Measurements from ENCODE around the gene FBXL19. TPM values are rescaled to one million over a fixed set of nuclear protein-coding genes. Genes with fewer than 3 reads are reported as not detected.

FBXL19 gene
- total RNA-seq, 1 donor from 2014 or later: 24.3 TPM

DNA sequence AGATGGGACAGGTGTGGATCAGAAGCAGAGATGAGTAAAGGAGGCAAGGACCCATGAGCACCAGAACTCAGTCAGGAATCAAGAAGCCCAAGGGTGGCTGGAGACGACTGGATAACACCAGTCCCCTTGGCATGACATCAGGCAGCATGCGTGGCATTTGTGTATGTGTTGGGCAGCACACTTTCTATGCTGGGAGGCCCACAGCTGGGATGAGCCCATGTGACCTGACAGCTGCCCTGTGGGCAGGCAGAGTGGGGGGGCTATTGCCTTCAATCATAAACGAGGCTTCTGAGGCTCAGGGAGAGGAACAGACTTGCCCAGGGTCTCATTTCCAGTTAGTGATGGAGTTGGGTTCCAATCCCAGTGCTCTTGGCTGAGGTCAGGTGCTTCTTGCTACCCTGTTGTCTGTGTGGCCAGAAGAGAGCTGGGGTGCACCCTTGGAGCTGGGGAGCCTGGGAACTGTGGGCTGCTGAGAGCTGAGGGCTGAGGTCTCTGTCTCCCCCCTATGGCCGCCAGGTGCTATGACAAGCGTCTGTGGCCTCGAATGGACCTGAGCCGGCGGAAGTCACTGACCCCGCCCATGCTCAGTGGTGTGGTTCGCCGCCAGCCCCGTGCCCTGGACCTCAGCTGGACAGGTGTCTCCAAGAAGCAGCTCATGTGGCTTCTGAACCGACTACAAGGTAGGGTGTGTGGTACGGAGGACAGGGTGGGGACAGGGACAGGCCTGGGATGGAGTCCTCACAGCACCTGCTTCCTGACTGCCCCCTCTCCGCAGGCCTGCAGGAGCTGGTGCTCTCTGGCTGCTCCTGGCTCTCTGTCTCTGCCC, 18.4 kb downstream of the FBXL19 start:
- H3K27ac Mint-ChIP-seq (ENCODE audit: unreplicated experiment): peak overlapping the region; percentile 2
- no peak overlapping the region for H3K4me3 Mint-ChIP-seq (ENCODE audit: unreplicated experiment)
- TF ChIP-seq, protein P1, sequence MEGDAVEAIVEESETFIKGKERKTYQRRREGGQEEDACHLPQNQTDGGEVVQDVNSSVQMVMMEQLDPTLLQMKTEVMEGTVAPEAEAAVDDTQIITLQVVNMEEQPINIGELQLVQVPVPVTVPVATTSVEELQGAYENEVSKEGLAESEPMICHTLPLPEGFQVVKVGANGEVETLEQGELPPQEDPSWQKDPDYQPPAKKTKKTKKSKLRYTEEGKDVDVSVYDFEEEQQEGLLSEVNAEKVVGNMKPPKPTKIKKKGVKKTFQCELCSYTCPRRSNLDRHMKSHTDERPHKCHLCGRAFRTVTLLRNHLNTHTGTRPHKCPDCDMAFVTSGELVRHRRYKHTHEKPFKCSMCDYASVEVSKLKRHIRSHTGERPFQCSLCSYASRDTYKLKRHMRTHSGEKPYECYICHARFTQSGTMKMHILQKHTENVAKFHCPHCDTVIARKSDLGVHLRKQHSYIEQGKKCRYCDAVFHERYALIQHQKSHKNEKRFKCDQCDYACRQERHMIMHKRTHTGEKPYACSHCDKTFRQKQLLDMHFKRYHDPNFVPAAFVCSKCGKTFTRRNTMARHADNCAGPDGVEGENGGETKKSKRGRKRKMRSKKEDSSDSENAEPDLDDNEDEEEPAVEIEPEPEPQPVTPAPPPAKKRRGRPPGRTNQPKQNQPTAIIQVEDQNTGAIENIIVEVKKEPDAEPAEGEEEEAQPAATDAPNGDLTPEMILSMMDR (IDR thresholded peaks at IDR 0.05): peak; percentile 78

DNA sequence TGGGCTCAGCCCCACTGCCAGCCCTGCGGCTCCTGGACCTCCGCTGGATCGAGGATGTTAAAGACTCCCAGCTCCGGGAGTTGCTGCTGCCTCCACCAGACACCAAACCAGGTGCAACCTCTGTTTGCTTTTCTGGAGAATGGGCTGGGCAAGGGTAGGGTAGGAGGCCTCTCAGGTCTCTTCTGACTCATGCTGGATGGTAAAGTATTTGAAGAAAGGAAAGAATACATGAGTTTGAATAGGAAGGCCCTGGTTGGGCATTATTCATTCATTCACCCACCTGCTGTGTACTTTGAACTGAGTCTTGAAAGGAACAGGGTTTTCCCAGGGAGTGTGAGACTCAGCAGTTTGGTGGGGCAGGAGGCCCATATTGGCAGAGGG, 19.0 kb downstream of the FBXL19 start:
- H3K27ac Mint-ChIP-seq (ENCODE audit: unreplicated experiment): no peak overlapping the region
- H3K9me3 Mint-ChIP-seq (ENCODE audit: unreplicated experiment): no peaks in the 10 kb centered on the region
- peaks cover 4% of the 10 kb centered on the region for H3K4me1 Mint-ChIP-seq (ENCODE audit: unreplicated experiment)
- no peak overlapping the region for H3K4me3 Mint-ChIP-seq (ENCODE audit: unreplicated experiment)
- peaks cover 13% of the 10 kb centered on the region for H3K36me3 Mint-ChIP-seq (ENCODE audit: unreplicated experiment)
- TF ChIP-seq, protein P1 (IDR thresholded peaks at IDR 0.05): no peak
- H3K27me3 Mint-ChIP-seq (ENCODE audit: unreplicated experiment): no peaks in the 10 kb centered on the region
- DNase-seq (ENCODE audit: extremely low spot score, unreplicated experiment): no peak

More for the DNA sequence above, 18.4 kb downstream of the FBXL19 start:
- peaks cover 4% of the 10 kb centered on the region for H3K4me1 Mint-ChIP-seq (ENCODE audit: unreplicated experiment)
- H3K27me3 Mint-ChIP-seq (ENCODE audit: unreplicated experiment): no peaks in the 10 kb centered on the region
- no peaks in the 10 kb centered on the region for H3K9me3 Mint-ChIP-seq (ENCODE audit: unreplicated experiment)
- H3K36me3 Mint-ChIP-seq (ENCODE audit: unreplicated experiment): peaks cover 13% of the 10 kb centered on the region
- no peak for DNase-seq (ENCODE audit: extremely low spot score, unreplicated experiment)

DNA sequence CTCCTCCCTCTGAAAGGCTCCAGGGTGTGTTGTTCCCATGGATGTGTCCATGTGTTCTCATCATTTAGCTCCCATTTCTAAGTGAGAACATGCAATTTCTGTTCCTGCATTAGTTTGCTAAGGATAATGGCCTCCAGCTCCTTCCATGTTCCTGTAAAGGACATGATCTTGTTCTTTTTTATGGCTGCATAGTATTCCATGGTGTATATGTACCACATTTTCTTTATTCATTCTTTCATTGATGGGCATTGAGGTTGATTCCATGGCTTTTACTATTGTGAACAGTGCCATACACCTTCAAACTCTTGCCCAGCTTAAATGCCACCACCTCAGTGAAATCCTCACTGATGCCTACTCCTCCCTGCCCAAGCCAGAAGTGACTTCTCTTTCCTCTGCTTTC, 21.0 kb downstream of the FBXL19 start:
- TF ChIP-seq, protein P1 (IDR thresholded peaks at IDR 0.05): no peak
- no peaks in the 10 kb centered on the region for H3K27me3 Mint-ChIP-seq (ENCODE audit: unreplicated experiment)
- no peak overlapping the region for H3K4me3 Mint-ChIP-seq (ENCODE audit: unreplicated experiment)
- H3K9me3 Mint-ChIP-seq (ENCODE audit: unreplicated experiment): no peaks in the 10 kb centered on the region
- no peak overlapping the region for H3K27ac Mint-ChIP-seq (ENCODE audit: unreplicated experiment)
- no peak for DNase-seq (ENCODE audit: extremely low spot score, unreplicated experiment)
- peaks cover 16% of the 10 kb centered on the region for H3K36me3 Mint-ChIP-seq (ENCODE audit: unreplicated experiment)
- peaks cover 8% of the 10 kb centered on the region for H3K4me1 Mint-ChIP-seq (ENCODE audit: unreplicated experiment)

DNA sequence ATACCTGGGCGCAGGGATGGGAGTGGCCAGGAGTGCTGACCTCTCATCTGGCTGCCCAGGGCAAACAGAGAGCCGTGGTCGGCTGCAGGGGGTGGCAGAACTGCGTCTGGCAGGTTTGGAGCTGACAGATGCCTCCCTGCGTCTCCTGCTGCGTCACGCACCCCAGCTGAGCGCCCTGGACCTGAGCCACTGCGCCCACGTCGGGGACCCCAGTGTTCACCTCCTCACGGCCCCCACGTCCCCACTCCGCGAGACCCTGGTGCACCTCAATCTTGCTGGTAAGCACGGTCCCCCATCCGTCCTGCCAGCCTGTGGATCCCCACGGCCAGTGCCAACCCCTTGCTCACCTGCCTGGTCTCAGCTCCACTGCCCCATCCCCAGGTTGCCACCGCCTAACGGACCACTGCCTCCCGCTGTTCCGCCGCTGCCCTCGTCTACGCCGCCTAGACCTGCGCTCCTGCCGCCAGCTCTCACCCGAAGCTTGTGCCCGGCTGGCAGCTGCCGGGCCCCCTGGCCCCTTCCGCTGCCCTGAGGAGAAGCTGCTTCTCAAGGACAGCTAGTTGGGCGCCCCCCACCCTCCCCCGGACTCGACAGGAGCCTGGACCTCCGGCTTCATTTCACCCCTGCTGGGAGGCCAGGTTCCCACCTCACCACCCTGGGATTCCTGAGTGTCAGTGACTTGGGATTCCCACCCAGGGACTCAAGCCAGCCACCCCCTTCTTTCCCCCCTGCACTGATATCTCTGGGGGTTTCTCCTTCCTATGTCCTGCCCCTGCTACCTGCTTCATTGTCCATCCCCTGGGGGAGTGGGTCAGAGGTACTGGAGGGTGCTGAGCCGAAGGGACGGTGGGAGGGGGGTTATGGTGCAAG, 23.5 kb downstream of the FBXL19 start:
- no peaks in the 10 kb centered on the region for H3K9me3 Mint-ChIP-seq (ENCODE audit: unreplicated experiment)
- peaks cover 27% of the 10 kb centered on the region for H3K4me1 Mint-ChIP-seq (ENCODE audit: unreplicated experiment)
- no peaks in the 10 kb centered on the region for H3K27me3 Mint-ChIP-seq (ENCODE audit: unreplicated experiment)
- H3K4me3 Mint-ChIP-seq (ENCODE audit: unreplicated experiment): no peak overlapping the region
- DNase-seq (ENCODE audit: extremely low spot score, unreplicated experiment): no peak
- peak overlapping the region; percentile 66 for H3K27ac Mint-ChIP-seq (ENCODE audit: unreplicated experiment)
- H3K36me3 Mint-ChIP-seq (ENCODE audit: unreplicated experiment): peaks cover 14% of the 10 kb centered on the region
- TF ChIP-seq, protein P1 (IDR thresholded peaks at IDR 0.05): no peak

DNA sequence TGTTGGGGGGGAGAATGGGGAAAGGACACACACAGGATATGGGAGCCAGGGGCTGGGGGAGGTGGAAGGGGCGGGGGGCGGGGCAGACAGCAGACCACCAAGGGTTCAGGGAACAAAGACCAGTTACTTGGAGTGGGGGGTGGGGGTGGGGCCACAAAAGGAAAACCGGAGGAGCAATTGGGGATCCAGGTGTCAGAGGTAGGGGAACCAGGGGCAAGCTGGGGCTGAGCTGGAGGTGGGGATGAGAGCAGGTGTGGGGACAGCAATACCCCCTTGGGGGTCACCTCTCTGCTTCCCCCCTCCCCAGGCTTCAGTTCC, 24.1 kb downstream of the FBXL19 start:
- H3K4me3 Mint-ChIP-seq (ENCODE audit: unreplicated experiment): no peak overlapping the region
- H3K9me3 Mint-ChIP-seq (ENCODE audit: unreplicated experiment): no peaks in the 10 kb centered on the region
- TF ChIP-seq, protein P1 (IDR thresholded peaks at IDR 0.05): no peak
- peak overlapping the region; percentile 97 for H3K27ac Mint-ChIP-seq (ENCODE audit: unreplicated experiment)
- H3K27me3 Mint-ChIP-seq (ENCODE audit: unreplicated experiment): no peaks in the 10 kb centered on the region
- DNase-seq (ENCODE audit: extremely low spot score, unreplicated experiment): no peak
- peaks cover 14% of the 10 kb centered on the region for H3K36me3 Mint-ChIP-seq (ENCODE audit: unreplicated experiment)
- H3K4me1 Mint-ChIP-seq (ENCODE audit: unreplicated experiment): peaks cover 26% of the 10 kb centered on the region

Data from osteocyte (in vitro differentiated cells).